HEK293 (cell line): ENCODE measurements around the gene FAM240B.

Experiments
- CTCF ChIA-PET: fragments of 350-600 bp; formaldehyde crosslinking; extraction: SDS; loops from one replicate; lab custom pipeline; 2021; ENCODE audit warnings: antibody characterized with exemption; lab: Yijun Ruan, JAX
- POLR2A ChIA-PET: fragments of 300-600 bp; formaldehyde crosslinking; extraction: SDS; loops from one replicate; lab custom pipeline; 2020; ENCODE audit warnings: antibody characterized with exemption, inconsistent platforms; lab: Yijun Ruan, JAX
- H3K27ac ChIP-seq: fragments of 200-500 bp; sonication (Bioruptor generic); 2 replicates; pipeline ENCODE4 v1.5.1; 2014; ENCODE audit warnings: low read depth, low read length, control low read depth, inconsistent platforms; ENCODE audit errors: extremely low read depth
- H3K36me3 ChIP-seq, 2 experiments: fragments of 200-500 bp in 1 of 2; sonication (Bioruptor generic) in 1 of 2; 1 replicate in 1 of 2; 2 replicates in 1 of 2; pipeline ENCODE4 v1.5.1; 2014 to 2017; ENCODE audit warnings: inconsistent platforms in 2 of 2, low read length in 2 of 2; ENCODE audit not compliant: control insufficient read depth in 2 of 2, insufficient read depth in 1 of 2
- H3K4me1 ChIP-seq: fragments of 200-500 bp; sonication (Bioruptor generic); 2 replicates; pipeline ENCODE4 v1.5.1; 2014; ENCODE audit warnings: mild to moderate bottlenecking, low read length, inconsistent platforms; ENCODE audit not compliant: control insufficient read depth, insufficient read depth
- H3K4me3 ChIP-seq: 2 replicates; pipeline ENCODE4 v1.5.1; 2011; ENCODE audit warnings: low read depth, mild to moderate bottlenecking, control low read depth, low read length, moderate library complexity
- H3K9me3 ChIP-seq: fragments of 200-500 bp; sonication (Bioruptor generic); 2 replicates; pipeline ENCODE4 v1.5.1; 2014; ENCODE audit warnings: low read depth, low read length, inconsistent platforms; ENCODE audit not compliant: control insufficient read depth, insufficient read depth
- GLIS2 ChIP-seq: fragments of 450-650 bp; formaldehyde crosslinking; IDR thresholded peaks from 2 replicates; pipeline ENCODE4 v1.5.1; 2016; ENCODE audit warnings: missing biosample characterization, missing genetic modification characterization
- RBAK ChIP-seq: fragments of 450-650 bp; formaldehyde crosslinking; IDR thresholded peaks from 2 replicates; pipeline ENCODE4 v1.5.1; 2016; ENCODE audit warnings: missing biosample characterization, missing genetic modification characterization
- ZNF140 ChIP-seq: fragments of 450-650 bp; formaldehyde crosslinking; IDR thresholded peaks from 2 replicates; pipeline ENCODE4 v1.5.1; 2016; ENCODE audit warnings: missing biosample characterization, missing genetic modification characterization
- ZNF221 ChIP-seq: fragments of 450-650 bp; formaldehyde crosslinking; IDR thresholded peaks from 2 replicates; pipeline ENCODE4 v1.5.1; 2017; ENCODE audit warnings: missing biosample characterization, missing genetic modification characterization, borderline replicate concordance
- ZNF24 ChIP-seq: fragments of 450-650 bp; formaldehyde crosslinking; IDR thresholded peaks from 2 replicates; pipeline ENCODE4 v1.5.1; 2016; ENCODE audit warnings: missing biosample characterization, missing genetic modification characterization
- ZNF366 ChIP-seq: fragments of 450-650 bp; formaldehyde crosslinking; conservative IDR thresholded peaks from 2 replicates; pipeline ENCODE4 v1.5.1; 2016; ENCODE audit warnings: missing biosample characterization, missing genetic modification characterization
- ZNF391 ChIP-seq: fragments of 450-650 bp; formaldehyde crosslinking; IDR thresholded peaks from 2 replicates; pipeline ENCODE4 v1.5.1; 2016; ENCODE audit warnings: low read depth, missing biosample characterization, missing genetic modification characterization, borderline replicate concordance
- ZNF48 ChIP-seq: fragments of 450-650 bp; formaldehyde crosslinking; IDR thresholded peaks from 2 replicates; pipeline ENCODE4 v1.5.1; 2016; ENCODE audit warnings: missing biosample characterization, missing genetic modification characterization
- ZNF561 ChIP-seq: fragments of 450-650 bp; IDR thresholded peaks from 2 replicates; pipeline ENCODE4 v1.5.1; 2018; ENCODE audit warnings: missing biosample characterization, missing genetic modification characterization, borderline replicate concordance
- ZNF670 ChIP-seq: fragments of 450-650 bp; formaldehyde crosslinking; IDR thresholded peaks from 2 replicates; pipeline ENCODE4 v1.5.1; 2016; ENCODE audit warnings: missing biosample characterization, missing genetic modification characterization, low read depth
- ZNF701 ChIP-seq: fragments of 450-650 bp; formaldehyde crosslinking; IDR thresholded peaks from 2 replicates; pipeline ENCODE4 v1.5.1; 2016; ENCODE audit warnings: missing biosample characterization, missing genetic modification characterization
- ZNF792 ChIP-seq: fragments of 450-650 bp; formaldehyde crosslinking; IDR thresholded peaks from 2 replicates; pipeline ENCODE4 v1.5.1; 2016; ENCODE audit warnings: missing biosample characterization, missing genetic modification characterization
- ZSCAN23 ChIP-seq: fragments of 450-650 bp; formaldehyde crosslinking; IDR thresholded peaks from 2 replicates; pipeline ENCODE4 v1.5.1; 2016; ENCODE audit warnings: missing biosample characterization, missing genetic modification characterization
- TF ChIP-seq, protein P1 (sequence below): IDR thresholded peaks from 2 replicates; pipeline ENCODE4 v1.6.1; 2011; ENCODE audit warnings: mild to moderate bottlenecking, low read depth, low read length, borderline replicate concordance
- TF ChIP-seq, protein P2 (sequence below): fragments of 450-650 bp; formaldehyde crosslinking; IDR thresholded peaks from 2 replicates; pipeline ENCODE4 v1.5.1; 2017; ENCODE audit warnings: missing biosample characterization, mild to moderate bottlenecking, missing genetic modification characterization, moderate library complexity
- TF ChIP-seq, protein P3 (sequence below): fragments of 450-650 bp; formaldehyde crosslinking; IDR thresholded peaks from 2 replicates; pipeline ENCODE4 v1.5.1; 2017; ENCODE audit warnings: missing biosample characterization, missing genetic modification characterization
- TF ChIP-seq, protein P4 (sequence below): fragments of 450-650 bp; formaldehyde crosslinking; IDR thresholded peaks from 2 replicates; pipeline ENCODE4 v1.5.1; 2017; ENCODE audit warnings: missing biosample characterization, missing genetic modification characterization
- TF ChIP-seq, protein P5 (sequence below): fragments of 450-650 bp; formaldehyde crosslinking; IDR thresholded peaks from 2 replicates; pipeline ENCODE4 v1.5.1; 2016; ENCODE audit warnings: missing biosample characterization, missing genetic modification characterization
- TF ChIP-seq, protein P6 (sequence below): fragments of 450-650 bp; formaldehyde crosslinking; IDR thresholded peaks from 2 replicates; pipeline ENCODE4 v1.5.1; 2016; ENCODE audit warnings: missing biosample characterization, missing genetic modification characterization, low read depth
- TF ChIP-seq, protein P7 (sequence below): fragments of 450-650 bp; formaldehyde crosslinking; IDR thresholded peaks from 2 replicates; pipeline ENCODE4 v1.5.1; 2016; ENCODE audit warnings: missing biosample characterization, missing genetic modification characterization
- TF ChIP-seq, protein P8 (sequence below): fragments of 450-650 bp; formaldehyde crosslinking; IDR thresholded peaks from 2 replicates; pipeline ENCODE4 v1.5.1; 2016; ENCODE audit warnings: missing biosample characterization, missing genetic modification characterization

FAM240B gene

DNA sequence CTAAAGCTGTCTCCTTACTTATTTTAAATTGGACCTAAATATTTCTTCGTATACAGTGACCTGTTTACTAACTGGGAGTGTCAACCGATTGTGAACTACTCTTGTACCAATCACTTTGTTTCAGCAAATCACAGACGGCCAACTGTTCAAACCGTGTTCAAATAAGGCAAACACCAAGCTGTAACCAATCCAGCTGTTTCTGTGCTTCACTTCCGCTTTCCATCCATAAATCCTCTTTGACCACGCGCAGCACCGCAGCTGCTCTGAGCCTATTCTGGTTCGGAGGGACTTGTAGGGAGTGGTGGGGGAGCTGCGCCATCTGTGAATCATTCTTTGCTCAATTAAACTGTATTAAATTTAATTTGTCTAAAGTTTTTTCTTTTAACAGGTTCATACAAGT is 4.8 kb upstream of the FAM240B start:
- POLR2A ChIA-PET, result no interaction called here
- no peaks in the 10 kb centered on the region for H3K36me3 ChIP-seq
- TF ChIP-seq ZNF792 (tag by site-specific recombination) (no peak), ZSCAN23 (tag by site-specific recombination) (no peak), ZNF221 (tag by site-specific recombination) (no peak), ZNF140 (tag by site-specific recombination) (no peak), ZNF24 (tag by site-specific recombination) (no peak), ZNF701 (tag by site-specific recombination) (no peak), RBAK (tag by site-specific recombination) (no peak), ZNF670 (tag by site-specific recombination) (no peak), ZNF366 (no peak)
- TF ChIP-seq, protein P1, sequence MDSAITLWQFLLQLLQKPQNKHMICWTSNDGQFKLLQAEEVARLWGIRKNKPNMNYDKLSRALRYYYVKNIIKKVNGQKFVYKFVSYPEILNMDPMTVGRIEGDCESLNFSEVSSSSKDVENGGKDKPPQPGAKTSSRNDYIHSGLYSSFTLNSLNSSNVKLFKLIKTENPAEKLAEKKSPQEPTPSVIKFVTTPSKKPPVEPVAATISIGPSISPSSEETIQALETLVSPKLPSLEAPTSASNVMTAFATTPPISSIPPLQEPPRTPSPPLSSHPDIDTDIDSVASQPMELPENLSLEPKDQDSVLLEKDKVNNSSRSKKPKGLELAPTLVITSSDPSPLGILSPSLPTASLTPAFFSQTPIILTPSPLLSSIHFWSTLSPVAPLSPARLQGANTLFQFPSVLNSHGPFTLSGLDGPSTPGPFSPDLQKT, result no peak
- TF ChIP-seq, protein P2, sequence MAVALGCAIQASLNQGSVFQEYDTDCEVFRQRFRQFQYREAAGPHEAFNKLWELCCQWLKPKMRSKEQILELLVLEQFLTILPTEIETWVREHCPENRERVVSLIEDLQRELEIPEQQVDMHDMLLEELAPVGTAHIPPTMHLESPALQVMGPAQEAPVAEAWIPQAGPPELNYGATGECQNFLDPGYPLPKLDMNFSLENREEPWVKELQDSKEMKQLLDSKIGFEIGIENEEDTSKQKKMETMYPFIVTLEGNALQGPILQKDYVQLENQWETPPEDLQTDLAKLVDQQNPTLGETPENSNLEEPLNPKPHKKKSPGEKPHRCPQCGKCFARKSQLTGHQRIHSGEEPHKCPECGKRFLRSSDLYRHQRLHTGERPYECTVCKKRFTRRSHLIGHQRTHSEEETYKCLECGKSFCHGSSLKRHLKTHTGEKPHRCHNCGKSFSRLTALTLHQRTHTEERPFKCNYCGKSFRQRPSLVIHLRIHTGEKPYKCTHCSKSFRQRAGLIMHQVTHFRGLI, result no peak
- TF ChIP-seq, protein P3, sequence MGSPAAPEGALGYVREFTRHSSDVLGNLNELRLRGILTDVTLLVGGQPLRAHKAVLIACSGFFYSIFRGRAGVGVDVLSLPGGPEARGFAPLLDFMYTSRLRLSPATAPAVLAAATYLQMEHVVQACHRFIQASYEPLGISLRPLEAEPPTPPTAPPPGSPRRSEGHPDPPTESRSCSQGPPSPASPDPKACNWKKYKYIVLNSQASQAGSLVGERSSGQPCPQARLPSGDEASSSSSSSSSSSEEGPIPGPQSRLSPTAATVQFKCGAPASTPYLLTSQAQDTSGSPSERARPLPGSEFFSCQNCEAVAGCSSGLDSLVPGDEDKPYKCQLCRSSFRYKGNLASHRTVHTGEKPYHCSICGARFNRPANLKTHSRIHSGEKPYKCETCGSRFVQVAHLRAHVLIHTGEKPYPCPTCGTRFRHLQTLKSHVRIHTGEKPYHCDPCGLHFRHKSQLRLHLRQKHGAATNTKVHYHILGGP (tag by site-specific recombination), result no peak
- TF ChIP-seq, protein P4, sequence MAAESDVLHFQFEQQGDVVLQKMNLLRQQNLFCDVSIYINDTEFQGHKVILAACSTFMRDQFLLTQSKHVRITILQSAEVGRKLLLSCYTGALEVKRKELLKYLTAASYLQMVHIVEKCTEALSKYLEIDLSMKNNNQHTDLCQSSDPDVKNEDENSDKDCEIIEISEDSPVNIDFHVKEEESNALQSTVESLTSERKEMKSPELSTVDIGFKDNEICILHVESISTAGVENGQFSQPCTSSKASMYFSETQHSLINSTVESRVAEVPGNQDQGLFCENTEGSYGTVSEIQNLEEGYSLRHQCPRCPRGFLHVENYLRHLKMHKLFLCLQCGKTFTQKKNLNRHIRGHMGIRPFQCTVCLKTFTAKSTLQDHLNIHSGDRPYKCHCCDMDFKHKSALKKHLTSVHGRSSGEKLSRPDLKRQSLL, result no peak
- TF ChIP-seq, protein P5, sequence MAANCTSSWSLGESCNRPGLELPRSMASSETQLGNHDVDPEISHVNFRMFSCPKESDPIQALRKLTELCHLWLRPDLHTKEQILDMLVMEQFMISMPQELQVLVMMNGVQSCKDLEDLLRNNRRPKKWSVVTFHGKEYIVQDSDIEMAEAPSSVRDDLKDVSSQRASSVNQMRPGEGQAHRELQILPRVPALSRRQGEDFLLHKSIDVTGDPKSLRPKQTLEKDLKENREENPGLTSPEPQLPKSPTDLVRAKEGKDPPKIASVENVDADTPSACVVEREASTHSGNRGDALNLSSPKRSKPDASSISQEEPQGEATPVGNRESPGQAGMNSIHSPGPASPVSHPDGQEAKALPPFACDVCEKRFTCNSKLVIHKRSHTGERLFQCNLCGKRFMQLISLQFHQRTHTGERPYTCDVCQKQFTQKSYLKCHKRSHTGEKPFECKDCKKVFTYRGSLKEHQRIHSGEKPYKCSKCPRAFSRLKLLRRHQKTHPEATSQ (tag by site-specific recombination), result no peak
- TF ChIP-seq, protein P6, sequence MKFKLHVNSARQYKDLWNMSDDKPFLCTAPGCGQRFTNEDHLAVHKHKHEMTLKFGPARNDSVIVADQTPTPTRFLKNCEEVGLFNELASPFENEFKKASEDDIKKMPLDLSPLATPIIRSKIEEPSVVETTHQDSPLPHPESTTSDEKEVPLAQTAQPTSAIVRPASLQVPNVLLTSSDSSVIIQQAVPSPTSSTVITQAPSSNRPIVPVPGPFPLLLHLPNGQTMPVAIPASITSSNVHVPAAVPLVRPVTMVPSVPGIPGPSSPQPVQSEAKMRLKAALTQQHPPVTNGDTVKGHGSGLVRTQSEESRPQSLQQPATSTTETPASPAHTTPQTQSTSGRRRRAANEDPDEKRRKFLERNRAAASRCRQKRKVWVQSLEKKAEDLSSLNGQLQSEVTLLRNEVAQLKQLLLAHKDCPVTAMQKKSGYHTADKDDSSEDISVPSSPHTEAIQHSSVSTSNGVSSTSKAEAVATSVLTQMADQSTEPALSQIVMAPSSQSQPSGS, result no peak
- TF ChIP-seq, all 188 proteins: peak for 0
- H3K9me3 ChIP-seq, result no peaks in the 10 kb centered on the region
- no peak overlapping the region for H3K4me3 ChIP-seq
- H3K27ac ChIP-seq, result no peak overlapping the region
- H3K4me1 ChIP-seq, result no peaks in the 10 kb centered on the region
- CTCF ChIA-PET, result interaction anchor here (0.9 to 1.2 kb wide), 2 partner anchors 17 to 83 kb away, joined by 4 read pairs; no protein-coding TSS in a partner anchor

DNA sequence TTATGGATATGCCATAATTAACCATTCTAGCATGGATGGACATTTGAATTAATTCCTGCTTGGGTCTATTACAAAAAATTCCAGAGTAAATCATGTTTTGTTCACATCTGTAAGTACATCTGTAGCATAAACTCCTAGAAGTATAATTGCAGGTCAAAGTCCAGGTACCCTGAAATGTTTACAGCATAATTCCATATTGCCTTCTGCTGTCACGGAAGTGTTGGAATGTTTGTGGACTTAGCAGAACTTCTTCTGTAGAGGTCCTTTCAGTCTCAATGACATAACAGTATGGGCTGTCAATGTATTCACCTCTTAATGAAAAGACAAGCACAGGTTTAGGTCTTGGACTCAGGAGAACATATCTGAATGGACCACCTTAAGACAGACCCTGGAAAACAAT is 1.8 kb downstream of the FAM240B start:
- no peak overlapping the region for H3K4me3 ChIP-seq
- POLR2A ChIA-PET, result no interaction called here
- no peak overlapping the region for H3K27ac ChIP-seq
- no peaks in the 10 kb centered on the region for H3K4me1 ChIP-seq
- CTCF ChIA-PET, result no interaction called here
- H3K9me3 ChIP-seq, result no peaks in the 10 kb centered on the region
- no peaks in the 10 kb centered on the region for H3K36me3 ChIP-seq
- TF ChIP-seq, protein P7, sequence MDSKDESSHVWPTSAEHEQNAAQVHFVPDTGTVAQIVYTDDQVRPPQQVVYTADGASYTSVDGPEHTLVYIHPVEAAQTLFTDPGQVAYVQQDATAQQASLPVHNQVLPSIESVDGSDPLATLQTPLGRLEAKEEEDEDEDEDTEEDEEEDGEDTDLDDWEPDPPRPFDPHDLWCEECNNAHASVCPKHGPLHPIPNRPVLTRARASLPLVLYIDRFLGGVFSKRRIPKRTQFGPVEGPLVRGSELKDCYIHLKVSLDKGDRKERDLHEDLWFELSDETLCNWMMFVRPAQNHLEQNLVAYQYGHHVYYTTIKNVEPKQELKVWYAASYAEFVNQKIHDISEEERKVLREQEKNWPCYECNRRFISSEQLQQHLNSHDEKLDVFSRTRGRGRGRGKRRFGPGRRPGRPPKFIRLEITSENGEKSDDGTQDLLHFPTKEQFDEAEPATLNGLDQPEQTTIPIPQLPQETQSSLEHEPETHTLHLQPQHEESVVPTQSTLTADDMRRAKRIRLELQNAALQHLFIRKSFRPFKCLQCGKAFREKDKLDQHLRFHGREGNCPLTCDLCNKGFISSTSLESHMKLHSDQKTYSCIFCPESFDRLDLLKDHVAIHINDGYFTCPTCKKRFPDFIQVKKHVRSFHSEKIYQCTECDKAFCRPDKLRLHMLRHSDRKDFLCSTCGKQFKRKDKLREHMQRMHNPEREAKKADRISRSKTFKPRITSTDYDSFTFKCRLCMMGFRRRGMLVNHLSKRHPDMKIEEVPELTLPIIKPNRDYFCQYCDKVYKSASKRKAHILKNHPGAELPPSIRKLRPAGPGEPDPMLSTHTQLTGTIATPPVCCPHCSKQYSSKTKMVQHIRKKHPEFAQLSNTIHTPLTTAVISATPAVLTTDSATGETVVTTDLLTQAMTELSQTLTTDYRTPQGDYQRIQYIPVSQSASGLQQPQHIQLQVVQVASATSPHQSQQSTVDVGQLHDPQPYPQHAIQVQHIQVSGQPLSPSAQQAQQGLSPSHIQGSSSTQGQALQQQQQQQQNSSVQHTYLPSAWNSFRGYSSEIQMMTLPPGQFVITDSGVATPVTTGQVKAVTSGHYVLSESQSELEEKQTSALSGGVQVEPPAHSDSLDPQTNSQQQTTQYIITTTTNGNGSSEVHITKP (tag by site-specific recombination), result no peak
- no peak for TF ChIP-seq ZNF48 (tag by site-specific recombination)
- no peak for TF ChIP-seq ZNF391
- no peak for TF ChIP-seq GLIS2
- no peak for TF ChIP-seq ZNF561
- TF ChIP-seq, protein P8, sequence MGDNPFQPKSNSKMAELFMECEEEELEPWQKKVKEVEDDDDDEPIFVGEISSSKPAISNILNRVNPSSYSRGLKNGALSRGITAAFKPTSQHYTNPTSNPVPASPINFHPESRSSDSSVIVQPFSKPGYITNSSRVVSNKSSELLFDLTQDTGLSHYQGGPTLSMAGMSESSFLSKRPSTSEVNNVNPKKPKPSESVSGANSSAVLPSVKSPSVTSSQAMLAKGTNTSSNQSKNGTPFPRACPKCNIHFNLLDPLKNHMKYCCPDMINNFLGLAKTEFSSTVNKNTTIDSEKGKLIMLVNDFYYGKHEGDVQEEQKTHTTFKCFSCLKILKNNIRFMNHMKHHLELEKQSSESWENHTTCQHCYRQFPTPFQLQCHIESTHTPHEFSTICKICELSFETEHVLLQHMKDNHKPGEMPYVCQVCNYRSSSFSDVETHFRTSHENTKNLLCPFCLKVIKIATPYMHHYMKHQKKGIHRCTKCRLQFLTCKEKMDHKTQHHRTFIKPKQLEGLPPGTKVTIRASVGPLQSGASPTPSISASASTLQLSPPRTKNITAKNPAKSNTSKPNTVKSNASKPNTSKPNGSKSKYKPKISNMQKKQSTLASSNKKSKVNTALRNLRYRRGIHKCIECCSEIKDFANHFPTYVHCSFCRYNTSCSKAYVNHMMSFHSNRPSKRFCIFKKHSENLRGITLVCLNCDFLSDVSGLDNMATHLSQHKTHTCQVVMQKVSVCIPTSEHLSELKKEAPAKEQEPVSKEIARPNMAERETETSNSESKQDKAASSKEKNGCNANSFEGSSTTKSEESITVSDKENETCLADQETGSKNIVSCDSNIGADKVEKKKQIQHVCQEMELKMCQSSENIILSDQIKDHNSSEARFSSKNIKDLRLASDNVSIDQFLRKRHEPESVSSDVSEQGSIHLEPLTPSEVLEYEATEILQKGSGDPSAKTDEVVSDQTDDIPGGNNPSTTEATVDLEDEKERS (tag by site-specific recombination), result no peak
